IMR-90 (cell line): Measurements from ENCODE around the gene ZC3H7B. TPM values are rescaled to one million over a fixed set of nuclear protein-coding genes. Genes with fewer than 3 reads are reported as not detected.

Source experiments
- ATAC-seq: fragments of 200-7000 bp; cut with Tn5 transposase; 2 replicates; pipeline ENCODE4 v1.9.1; 2020; ENCODE audit warnings: low read depth, mild to moderate bottlenecking, moderate library complexity
- BruUV-seq: library from RNA; stranded (reverse); fragments of 400-500 nt; replicated peaks from 2 replicates; lab custom pipeline; 2021; lab: Mats Ljungman, UMichigan
- CTCF ChIA-PET: fragments of 300-600 bp; formaldehyde crosslinking; extraction: SDS; loops from one replicate; lab custom pipeline; 2021; ENCODE audit warnings: antibody characterized with exemption; lab: Yijun Ruan, JAX
- POLR2A ChIA-PET: fragments of 300-600 bp; sonication (Branson Sonifier 250); formaldehyde crosslinking; loops from one replicate; lab custom pipeline; 2022; ENCODE audit warnings: antibody characterized with exemption; ENCODE audit not compliant: unreplicated experiment; lab: Charles Lee
- DNase-seq: peaks from one replicate; pipeline ENCODE4 v3.0.0; 2013
- H2AFZ ChIP-seq: replicated peaks from 2 replicates; pipeline ENCODE3; 2013; ENCODE audit warnings: low read length, mild to moderate bottlenecking; ENCODE audit not compliant: poor library complexity
- H2AK5ac ChIP-seq: 2 replicates; pipeline ENCODE4 v1.6.1; 2013; ENCODE audit warnings: low read depth, low read length, inconsistent platforms
- H2AK9ac ChIP-seq: replicated peaks from 2 replicates; pipeline ENCODE3; 2013; ENCODE audit warnings: mild to moderate bottlenecking, low read depth, low read length, moderate library complexity; ENCODE audit not compliant: poor library complexity
- H2BK120ac ChIP-seq: 2 replicates; pipeline ENCODE4 v1.6.1; 2013; ENCODE audit warnings: low read depth, low read length, inconsistent platforms
- H2BK15ac ChIP-seq: 3 replicates; pipeline ENCODE4 v1.6.1; 2013; ENCODE audit warnings: low read depth, low read length, inconsistent platforms
- H2BK20ac ChIP-seq: 2 replicates; pipeline ENCODE4 v1.6.1; 2013; ENCODE audit warnings: low read depth, mild to moderate bottlenecking, inconsistent platforms, low read length, moderate library complexity
- H2BK5ac ChIP-seq: 2 replicates; pipeline ENCODE4 v1.6.1; 2013; ENCODE audit warnings: mild to moderate bottlenecking, low read depth, low read length, inconsistent platforms; ENCODE audit not compliant: poor library complexity, severe bottlenecking
- H3K14ac ChIP-seq: replicated peaks from 2 replicates; pipeline ENCODE4 v1.6.1; 2013; ENCODE audit warnings: low read depth, low read length, inconsistent platforms
- H3K18ac ChIP-seq: 2 replicates; pipeline ENCODE4 v1.6.1; 2013; ENCODE audit warnings: low read depth, low read length, control low read depth
- H3K23ac ChIP-seq: 2 replicates; pipeline ENCODE4 v1.6.1; 2013; ENCODE audit warnings: low read depth, low read length, inconsistent platforms
- H3K27ac ChIP-seq: 2 replicates; pipeline ENCODE4 v1.5.1; 2013; ENCODE audit warnings: mild to moderate bottlenecking, control low read depth, low read length; ENCODE audit not compliant: insufficient read depth
- H3K27me3 ChIP-seq: 2 replicates; pipeline ENCODE4 v1.6.1; 2013; ENCODE audit warnings: low read length; ENCODE audit not compliant: control insufficient read depth, insufficient read depth
- H3K36me3 ChIP-seq: 2 replicates; pipeline ENCODE4 v1.6.1; 2013; ENCODE audit warnings: low read length, mixed read lengths; ENCODE audit not compliant: control insufficient read depth, insufficient read depth
- H3K4ac ChIP-seq: 2 replicates; pipeline ENCODE4 v1.6.1; 2013; ENCODE audit warnings: low read depth, low read length, inconsistent platforms
- H3K4me1 ChIP-seq: 2 replicates; pipeline ENCODE4 v1.6.1; 2013; ENCODE audit warnings: low read length, mixed read lengths; ENCODE audit not compliant: control insufficient read depth, insufficient read depth
- H3K4me2 ChIP-seq: 2 replicates; pipeline ENCODE4 v1.6.1; 2013; ENCODE audit warnings: low read depth, mild to moderate bottlenecking, control low read depth, low read length, moderate library complexity
- H3K4me3 ChIP-seq: 2 replicates; pipeline ENCODE4 v1.5.1; 2013; ENCODE audit warnings: low read depth, mild to moderate bottlenecking, control low read depth, low read length, moderate library complexity; ENCODE audit not compliant: insufficient read depth
- H3K56ac ChIP-seq: 2 replicates; pipeline ENCODE4 v1.6.1; 2013; ENCODE audit warnings: low read length, inconsistent platforms; ENCODE audit not compliant: insufficient read depth; ENCODE audit errors: extremely low read depth
- H3K79me1 ChIP-seq, 2 experiments: 2 replicates each; pipeline ENCODE4 v1.6.1; 2013; ENCODE audit warnings: low read length in 2 of 2, inconsistent platforms in 1 of 2, low read depth in 1 of 2
- H3K9ac ChIP-seq: 2 replicates; pipeline ENCODE4 v1.6.1; 2013; ENCODE audit warnings: low read depth, low read length, control low read depth
- H3K9me1 ChIP-seq: 2 replicates; pipeline ENCODE4 v1.6.1; 2013; ENCODE audit warnings: low read length, inconsistent platforms; ENCODE audit not compliant: insufficient read depth
- H3K9me3 ChIP-seq: 2 replicates; pipeline ENCODE4 v1.6.1; 2013; ENCODE audit warnings: low read length; ENCODE audit not compliant: control insufficient read depth, insufficient read depth
- H4K20me1 ChIP-seq: 2 replicates; pipeline ENCODE4 v1.6.1; 2013; ENCODE audit warnings: low read length, inconsistent platforms; ENCODE audit not compliant: insufficient read depth
- H4K5ac ChIP-seq: 2 replicates; pipeline ENCODE4 v1.6.1; 2013; ENCODE audit warnings: mild to moderate bottlenecking, low read depth, low read length, control low read depth
- H4K8ac ChIP-seq, 2 experiments: 2 replicates each; pipeline ENCODE4 v1.6.1; 2013; ENCODE audit warnings: low read depth in 2 of 2, low read length in 2 of 2, control low read depth in 1 of 2, inconsistent platforms in 1 of 2
- H4K91ac ChIP-seq: 2 replicates; pipeline ENCODE4 v1.6.1; 2013; ENCODE audit warnings: low read depth, low read length, inconsistent platforms; ENCODE audit not compliant: insufficient read depth
- BHLHE40 ChIP-seq: fragments of 150-350 bp; IDR thresholded peaks from 2 replicates; pipeline ENCODE4 v1.6.1; 2016; ENCODE audit warnings: mild to moderate bottlenecking, low read depth, low read length
- CEBPB ChIP-seq: IDR thresholded peaks from 2 replicates; pipeline ENCODE4 v1.6.1; 2012; ENCODE audit warnings: low read depth, low read length, improper control_type of control experiment
- CHD1 ChIP-seq: IDR thresholded peaks from 2 replicates; pipeline ENCODE4 v1.6.1; 2012; ENCODE audit warnings: low read depth, low read length, improper control_type of control experiment
- FOS ChIP-seq: fragments of 150-350 bp; IDR thresholded peaks from 2 replicates; pipeline ENCODE4 v1.6.1; 2016; ENCODE audit warnings: low read depth, low read length
- MAFK ChIP-seq: IDR thresholded peaks from 2 replicates; pipeline ENCODE4 v1.6.1; 2012; ENCODE audit warnings: low read depth, low read length, improper control_type of control experiment
- MAZ ChIP-seq: IDR thresholded peaks from 2 replicates; pipeline ENCODE4 v1.6.1; 2012; ENCODE audit warnings: low read depth, mild to moderate bottlenecking, low read length, improper control_type of control experiment, moderate library complexity, borderline replicate concordance
- MXI1 ChIP-seq: IDR thresholded peaks from 2 replicates; pipeline ENCODE4 v1.6.1; 2012; ENCODE audit warnings: low read depth, mild to moderate bottlenecking, low read length, moderate library complexity, borderline replicate concordance
- NFE2L2 ChIP-seq: fragments of 150-350 bp; IDR thresholded peaks from 2 replicates; pipeline ENCODE4 v1.6.1; 2016; ENCODE audit warnings: low read depth, mild to moderate bottlenecking, low read length
- POLR2A ChIP-seq: IDR thresholded peaks from 2 replicates; pipeline ENCODE4 v1.6.1; 2012; ENCODE audit warnings: mild to moderate bottlenecking, low read depth, low read length
- RAD21 ChIP-seq: IDR thresholded peaks from 2 replicates; pipeline ENCODE4 v1.6.1; 2012; ENCODE audit warnings: low read length, improper control_type of control experiment
- RCOR1 ChIP-seq: IDR thresholded peaks from 2 replicates; pipeline ENCODE4 v1.6.1; 2012; ENCODE audit warnings: mild to moderate bottlenecking, low read length, improper control_type of control experiment; ENCODE audit not compliant: insufficient replicate concordance
- RFX5 ChIP-seq: IDR thresholded peaks from 2 replicates; pipeline ENCODE4 v1.8.0; 2012; ENCODE audit warnings: low read depth, mild to moderate bottlenecking, low read length, moderate library complexity
- SMC3 ChIP-seq: fragments of 150-350 bp; IDR thresholded peaks from 2 replicates; pipeline ENCODE4 v1.6.1; 2016; ENCODE audit warnings: low read depth, mild to moderate bottlenecking, antibody characterized with exemption, low read length, moderate library complexity
- USF2 ChIP-seq: fragments of 150-350 bp; IDR thresholded peaks from 2 replicates; pipeline ENCODE4 v1.6.1; 2017; ENCODE audit warnings: mild to moderate bottlenecking, antibody characterized with exemption, low read length, low read depth
- WGBS, 2 experiments: methylation state at CpG; one replicate each; pipeline versions ENCODE4 v1.1.5 to v1.1.7; 2013; ENCODE audit warnings: missing lambda C conversion rate in 2 of 2; ENCODE audit not compliant: insufficient read length in 1 of 2; ENCODE audit errors: extremely low coverage in 2 of 2; 5-methylcytosine and 5-hydroxymethylcytosine counted together
- dilution Hi-C: fragments of 300-500 bp; cut with HindIII; formaldehyde crosslinking; loops from one replicate; pipeline ENCODE4 v1.14.3; 2018; ENCODE audit warnings: low sequenced_read_pairs; ENCODE audit not compliant: unreplicated experiment
- in situ Hi-C: fragments of 300-500 bp; cut with MboI; formaldehyde crosslinking; loops from 3 replicates; pipeline ENCODE4 v1.14.3; 2019; ENCODE audit warnings: low sequenced_read_pairs, inconsistent platforms, mixed read lengths
- intact Hi-C: fragments of 100-400 bp; cut with micrococcal nuclease; formaldehyde crosslinking; loops from 2 replicates; pipeline ENCODE4 v1.10.0; 2022
- polyA plus RNA-seq, 3 experiments: library from polyadenylated mRNA; depleted of rRNA; stranded (reverse); fragments of >200 nt; gene quantifications; 2 replicates each; pipeline ENCODE4 v1.2.3, GENCODE V29; 2012; ENCODE audit warnings: low replicate concordance in 1 of 3
- total RNA-seq: library from RNA; depleted of rRNA; stranded (reverse); fragments of >200 nt; gene quantifications from 2 replicates; pipeline ENCODE4 v1.2.3, GENCODE V29; 2012
- TF ChIP-seq, protein P1 (sequence below): fragments of 150-350 bp; IDR thresholded peaks from 2 replicates; pipeline ENCODE4 v1.6.1; 2016; ENCODE audit warnings: low read depth, mild to moderate bottlenecking, low read length, moderate library complexity, borderline replicate concordance
- TF ChIP-seq, protein P2 (sequence below): conservative IDR thresholded peaks from 2 replicates; pipeline ENCODE4 v1.5.1; 2012; ENCODE audit warnings: mild to moderate bottlenecking, low read depth, low read length, improper control_type of control experiment

The ZC3H7B gene
- total and polyA plus RNA-seq, 2 of the 4 experiments (the other 2 are of a cell fraction): 37.6 to 72.3 TPM

GRCh38 chr22:41314821-41315220, 13.5 kb downstream of the ZC3H7B start:
- Histone ChIP-seq H3K4me2 (no peak overlapping the region), H3K4me3 (no peak overlapping the region), H2BK120ac (no peak overlapping the region), H3K36me3 (peaks cover 22% of the 10 kb centered on the region), H2AK9ac (no peak overlapping the region), H3K18ac (no peak overlapping the region), H3K4ac (no peak overlapping the region), H4K91ac (no peak overlapping the region), H2AK5ac (peak overlapping the region; percentile 28; the same call in 1 of the 2 replicates), H3K9me1 (peaks cover 27% of the 10 kb centered on the region), H2BK20ac (no peak overlapping the region), H3K9ac (no peak overlapping the region), H3K4me1 (peaks cover 4% of the 10 kb centered on the region; the same call in 1 of the 2 replicates), H4K8ac (0 out of 4 replicates have a peak overlapping the region, but pooled peaks of 1 of the 2 experiments have one; percentile 16), H4K20me1 (peaks cover 90% of the 10 kb centered on the region), H3K9me3 (no peaks in the 10 kb centered on the region), H3K23ac (no peak overlapping the region), H2BK5ac (peak overlapping the region; percentile 39), H3K14ac (no peak overlapping the region), H4K5ac (no peak overlapping the region), H3K27me3 (no peaks in the 10 kb centered on the region), H3K79me1 (peaks cover 18 to 78% of the 10 kb centered on the region in 2 experiments), H2AFZ (no peak overlapping the region), H3K56ac (no peak overlapping the region), H2BK15ac (no peak overlapping the region), H3K27ac (peak overlapping the region; percentile 25)
- dilution Hi-C loops: no loop called here
- ChIA-PET CTCF (no interaction called here), POLR2A (no interaction called here)
- in situ Hi-C loops: no loop called here
- ATAC-seq (no peak), DNase-seq (no peak)
- BruUV-seq: no TSS peak
- WGBS, 2 experiments: no CpG with 5 or more reads among the region's 8 CpGs
- TF ChIP-seq RFX5: no peak
- no peak for TF ChIP-seq MAZ
- TF ChIP-seq RAD21: no peak
- no peak for TF ChIP-seq USF2
- no peak for TF ChIP-seq FOS
- TF ChIP-seq SMC3: no peak
- no peak for TF ChIP-seq CHD1
- no peak for TF ChIP-seq BHLHE40
- no peak for TF ChIP-seq MAFK
- no peak for TF ChIP-seq CEBPB
- TF ChIP-seq, protein P1, sequence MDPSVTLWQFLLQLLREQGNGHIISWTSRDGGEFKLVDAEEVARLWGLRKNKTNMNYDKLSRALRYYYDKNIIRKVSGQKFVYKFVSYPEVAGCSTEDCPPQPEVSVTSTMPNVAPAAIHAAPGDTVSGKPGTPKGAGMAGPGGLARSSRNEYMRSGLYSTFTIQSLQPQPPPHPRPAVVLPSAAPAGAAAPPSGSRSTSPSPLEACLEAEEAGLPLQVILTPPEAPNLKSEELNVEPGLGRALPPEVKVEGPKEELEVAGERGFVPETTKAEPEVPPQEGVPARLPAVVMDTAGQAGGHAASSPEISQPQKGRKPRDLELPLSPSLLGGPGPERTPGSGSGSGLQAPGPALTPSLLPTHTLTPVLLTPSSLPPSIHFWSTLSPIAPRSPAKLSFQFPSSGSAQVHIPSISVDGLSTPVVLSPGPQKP: no peak
- no peak for TF ChIP-seq MXI1
- TF ChIP-seq NFE2L2: no peak
- no peak for TF ChIP-seq POLR2A
- TF ChIP-seq, protein P2, sequence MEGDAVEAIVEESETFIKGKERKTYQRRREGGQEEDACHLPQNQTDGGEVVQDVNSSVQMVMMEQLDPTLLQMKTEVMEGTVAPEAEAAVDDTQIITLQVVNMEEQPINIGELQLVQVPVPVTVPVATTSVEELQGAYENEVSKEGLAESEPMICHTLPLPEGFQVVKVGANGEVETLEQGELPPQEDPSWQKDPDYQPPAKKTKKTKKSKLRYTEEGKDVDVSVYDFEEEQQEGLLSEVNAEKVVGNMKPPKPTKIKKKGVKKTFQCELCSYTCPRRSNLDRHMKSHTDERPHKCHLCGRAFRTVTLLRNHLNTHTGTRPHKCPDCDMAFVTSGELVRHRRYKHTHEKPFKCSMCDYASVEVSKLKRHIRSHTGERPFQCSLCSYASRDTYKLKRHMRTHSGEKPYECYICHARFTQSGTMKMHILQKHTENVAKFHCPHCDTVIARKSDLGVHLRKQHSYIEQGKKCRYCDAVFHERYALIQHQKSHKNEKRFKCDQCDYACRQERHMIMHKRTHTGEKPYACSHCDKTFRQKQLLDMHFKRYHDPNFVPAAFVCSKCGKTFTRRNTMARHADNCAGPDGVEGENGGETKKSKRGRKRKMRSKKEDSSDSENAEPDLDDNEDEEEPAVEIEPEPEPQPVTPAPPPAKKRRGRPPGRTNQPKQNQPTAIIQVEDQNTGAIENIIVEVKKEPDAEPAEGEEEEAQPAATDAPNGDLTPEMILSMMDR: no peak
- TF ChIP-seq RCOR1: no peak
- intact Hi-C loops: no loop called here
